GM21447 (cell line): Measurements from ENCODE around the gene CHN1.

Experiments used
- ATAC-seq: cut with Tn5 transposase; IDR thresholded peaks from one replicate; pipeline ENCODE4 v1.9.1; 2021; ENCODE audit not compliant: unreplicated experiment

CHN1 gene, protein sequence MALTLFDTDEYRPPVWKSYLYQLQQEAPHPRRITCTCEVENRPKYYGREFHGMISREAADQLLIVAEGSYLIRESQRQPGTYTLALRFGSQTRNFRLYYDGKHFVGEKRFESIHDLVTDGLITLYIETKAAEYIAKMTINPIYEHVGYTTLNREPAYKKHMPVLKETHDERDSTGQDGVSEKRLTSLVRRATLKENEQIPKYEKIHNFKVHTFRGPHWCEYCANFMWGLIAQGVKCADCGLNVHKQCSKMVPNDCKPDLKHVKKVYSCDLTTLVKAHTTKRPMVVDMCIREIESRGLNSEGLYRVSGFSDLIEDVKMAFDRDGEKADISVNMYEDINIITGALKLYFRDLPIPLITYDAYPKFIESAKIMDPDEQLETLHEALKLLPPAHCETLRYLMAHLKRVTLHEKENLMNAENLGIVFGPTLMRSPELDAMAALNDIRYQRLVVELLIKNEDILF

DNA sequence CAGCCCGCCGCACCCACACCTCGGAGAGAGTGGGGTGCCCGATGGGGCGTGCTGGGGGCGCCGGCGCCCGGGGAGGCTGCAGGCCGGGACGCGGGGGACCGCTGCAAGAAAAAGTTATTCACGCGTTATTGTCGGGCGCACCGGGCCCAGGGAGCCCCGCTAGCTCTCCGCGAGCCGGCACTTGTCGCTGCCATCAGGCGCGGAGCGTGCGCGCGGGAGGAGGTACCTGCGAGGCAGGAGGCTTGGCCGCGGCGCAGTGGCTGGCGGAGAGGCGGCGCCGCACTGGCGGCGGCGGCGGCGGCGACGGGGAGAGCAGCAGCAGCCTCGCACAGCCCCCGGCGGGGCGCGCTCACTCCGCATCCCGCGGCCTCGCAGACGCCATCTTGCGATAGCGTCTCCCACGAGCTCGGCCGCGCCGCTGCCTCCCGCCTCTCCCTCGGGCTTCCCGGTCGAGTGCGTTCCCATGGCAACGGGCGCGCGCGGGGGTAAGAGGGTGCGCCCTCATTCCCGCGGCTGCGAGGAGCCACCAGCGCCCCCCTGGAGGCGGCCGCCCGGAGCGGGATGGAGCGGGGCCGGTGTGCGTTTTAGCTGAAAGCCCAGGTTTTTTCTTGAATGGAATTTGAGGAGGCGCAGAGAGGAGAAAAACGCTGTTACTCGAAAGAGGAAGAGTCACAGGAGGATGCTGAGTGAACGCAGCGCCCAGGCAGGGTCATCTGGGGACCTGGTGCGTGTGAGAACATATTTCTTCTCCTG, at the start of gene CHN1:
CHN1 (minus strand) TSS at position 402 of the 753 bp plus-strand sequence. CDS start 469 bp downstream, outside the sequence.
- peak; percentile 63 for ATAC-seq

DNA sequence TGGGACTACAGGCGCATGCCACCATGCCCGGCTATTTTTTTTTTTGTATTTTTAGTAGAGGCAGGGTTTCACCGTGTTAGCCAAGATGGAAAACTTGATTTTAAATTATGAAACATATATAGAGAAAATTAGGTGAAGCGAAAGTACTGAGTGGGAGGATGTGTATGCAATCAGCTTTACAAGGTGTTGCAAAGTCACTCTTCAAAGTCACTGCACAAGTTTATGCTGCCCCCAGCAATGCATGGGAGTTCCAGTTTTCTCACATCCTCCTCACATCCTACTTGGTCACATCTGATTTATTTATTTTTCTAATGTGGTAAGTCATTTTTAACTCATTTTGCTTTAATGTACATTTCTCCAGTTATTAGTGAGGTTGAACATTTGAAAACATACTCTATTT, 49.2 kb upstream of the CHN1 start:
- no peak for ATAC-seq

DNA sequence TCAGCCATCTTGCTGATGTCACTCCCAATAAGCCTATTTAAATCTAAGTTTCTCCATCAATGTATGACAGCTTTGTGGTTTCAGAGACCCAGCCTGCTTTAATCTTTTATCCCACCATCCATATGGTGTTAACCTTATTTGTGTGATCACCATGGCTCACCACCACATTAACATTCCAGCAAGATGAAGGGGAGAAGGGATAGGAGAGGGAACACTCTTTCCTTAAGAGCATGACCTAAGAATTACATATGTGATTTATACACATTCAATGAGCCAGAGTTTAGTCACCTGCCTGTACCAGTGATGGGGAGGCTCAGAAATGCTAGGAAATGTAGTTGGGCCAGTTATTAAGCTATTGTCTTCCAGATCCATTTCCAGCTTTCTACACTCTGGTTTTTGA, 44.5 kb upstream of the CHN1 start:
- ATAC-seq: no peak

DNA sequence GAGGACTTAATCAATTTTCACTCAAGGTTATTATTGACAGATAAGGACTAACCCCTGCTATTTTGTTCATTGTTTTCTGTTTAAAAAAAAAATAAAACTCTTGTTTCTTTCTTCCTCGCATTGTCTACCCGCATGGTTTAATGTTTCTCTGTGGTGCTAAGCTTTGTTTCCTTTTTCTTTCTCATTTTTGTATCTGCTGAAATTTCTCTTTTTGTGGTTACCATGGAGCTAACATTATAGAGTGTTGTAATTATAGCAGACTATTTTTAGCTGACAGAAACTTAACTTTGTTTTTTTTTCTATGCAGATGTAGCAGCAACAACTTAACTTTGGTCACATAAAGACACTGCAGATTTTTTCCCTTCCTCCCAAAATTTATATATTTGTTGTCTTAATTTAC, 43.1 kb upstream of the CHN1 start:
- ATAC-seq: no peak

DNA sequence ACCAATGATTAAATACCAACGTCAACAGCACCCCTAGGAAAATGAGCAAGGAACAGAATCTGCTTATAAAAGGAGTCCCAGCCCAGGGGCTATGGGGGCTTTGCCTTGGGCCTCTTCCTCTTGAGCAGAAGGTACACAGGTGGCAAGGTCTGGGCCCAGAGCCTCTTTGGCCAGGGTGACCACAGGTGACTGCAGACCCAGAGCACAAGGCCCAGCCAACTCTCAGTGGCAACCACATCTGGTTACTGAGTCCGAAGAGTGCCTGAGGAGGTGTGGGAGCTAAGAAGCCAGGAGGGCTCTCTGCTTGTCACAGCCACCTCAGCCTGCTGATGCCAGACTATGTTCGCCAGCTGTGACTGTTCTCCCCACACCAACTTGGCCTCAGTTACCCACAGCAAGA, 34.3 kb upstream of the CHN1 start:
- no peak for ATAC-seq

DNA sequence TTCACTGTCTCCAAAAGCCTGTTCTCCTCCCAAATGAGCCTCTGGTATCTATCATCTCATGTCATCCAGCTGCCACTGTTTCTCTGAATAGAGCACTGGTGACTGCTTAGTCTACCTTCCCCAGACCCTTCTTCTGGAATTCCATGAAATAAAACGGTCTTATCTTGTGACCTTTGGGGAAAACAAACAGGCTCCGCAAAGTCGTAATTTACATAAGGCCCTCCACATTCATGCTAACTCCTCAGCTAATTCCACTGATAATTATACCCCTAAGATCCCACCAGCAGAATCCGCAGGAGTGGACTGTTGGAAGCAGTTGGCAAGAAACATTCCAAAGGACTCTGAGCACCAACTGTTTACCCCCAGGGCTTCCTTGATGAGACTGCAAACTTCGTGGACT, 33.9 kb upstream of the CHN1 start:
- no peak for ATAC-seq

DNA sequence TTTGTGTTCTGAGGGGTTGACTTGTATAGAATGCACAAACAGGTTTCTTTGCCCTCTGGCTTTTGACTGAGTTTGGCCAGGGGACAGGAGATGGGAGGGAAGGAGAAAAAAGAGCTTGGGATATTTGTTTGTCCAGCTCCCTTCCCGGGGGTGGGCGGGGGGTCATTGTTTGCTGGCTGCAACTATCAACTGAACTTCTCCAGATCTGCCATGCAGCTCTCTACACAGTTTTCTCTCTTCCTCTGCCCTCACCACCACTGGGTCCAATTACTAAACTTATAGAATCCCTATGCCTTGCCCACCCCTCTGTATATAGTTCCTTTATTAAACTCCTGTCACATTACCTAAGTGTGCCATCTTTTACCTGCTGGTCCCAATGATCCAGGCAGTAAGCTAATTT, 32.8 kb upstream of the CHN1 start:
- no peak for ATAC-seq

DNA sequence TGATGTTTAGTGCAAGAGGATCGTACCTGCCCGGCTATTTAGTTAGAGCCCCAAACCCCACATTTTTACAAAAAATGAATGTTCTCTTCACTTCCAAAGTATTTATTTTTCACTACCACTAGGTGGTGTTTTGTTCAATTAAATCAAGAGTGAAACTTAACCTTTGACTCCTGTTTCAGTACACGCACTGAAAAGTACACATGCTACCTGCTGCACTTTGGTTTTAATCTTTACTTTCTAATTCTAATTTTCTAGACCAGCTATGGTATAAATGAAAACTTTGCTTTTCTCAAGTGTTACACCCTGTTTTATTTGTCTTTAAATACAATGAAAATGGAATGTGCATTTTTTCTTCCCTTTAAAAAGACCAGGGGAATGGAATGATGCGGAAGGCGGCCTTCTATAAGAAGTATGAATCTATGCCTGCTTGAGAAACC, 31.4 kb upstream of the CHN1 start:
- peak; percentile 60 for ATAC-seq

DNA sequence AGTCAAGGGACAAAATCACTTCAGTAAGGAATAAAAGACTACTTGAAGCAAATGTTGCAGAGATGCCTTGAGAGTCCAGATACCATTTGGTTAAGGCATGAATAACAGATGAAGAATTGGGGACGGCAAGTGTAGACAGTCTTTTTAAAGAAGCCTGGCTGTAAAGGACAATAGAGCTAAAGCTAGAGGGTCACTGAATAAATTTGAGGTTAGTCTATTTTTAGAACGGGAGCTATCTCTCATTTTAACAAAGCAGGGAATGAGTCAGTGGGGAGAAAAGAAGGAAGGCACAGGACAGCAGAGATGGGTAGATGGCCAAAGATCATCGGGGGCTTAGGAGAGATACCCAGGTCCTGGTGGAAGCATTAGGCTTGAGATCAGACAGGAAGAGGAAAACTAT, 30.6 kb upstream of the CHN1 start:
- ATAC-seq: no peak

DNA sequence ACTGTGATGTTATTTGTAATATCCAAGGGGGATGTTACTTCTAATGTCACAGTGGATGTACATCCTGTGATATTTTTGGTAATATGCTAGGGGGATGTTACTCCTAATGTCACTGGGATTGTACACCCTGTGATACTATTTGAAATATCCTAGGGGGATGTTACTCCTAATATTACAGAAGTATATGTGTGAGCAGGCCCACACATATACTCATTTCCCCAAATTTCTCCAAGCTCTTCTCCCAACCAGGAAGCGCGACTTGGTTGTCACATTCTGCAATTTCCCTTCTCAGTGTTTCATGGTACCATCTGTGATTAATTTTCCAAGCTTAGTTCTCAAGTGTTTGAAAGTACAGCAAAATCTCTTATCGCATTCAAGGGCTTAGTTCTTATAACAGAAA, 29.5 kb upstream of the CHN1 start:
- no peak for ATAC-seq

DNA sequence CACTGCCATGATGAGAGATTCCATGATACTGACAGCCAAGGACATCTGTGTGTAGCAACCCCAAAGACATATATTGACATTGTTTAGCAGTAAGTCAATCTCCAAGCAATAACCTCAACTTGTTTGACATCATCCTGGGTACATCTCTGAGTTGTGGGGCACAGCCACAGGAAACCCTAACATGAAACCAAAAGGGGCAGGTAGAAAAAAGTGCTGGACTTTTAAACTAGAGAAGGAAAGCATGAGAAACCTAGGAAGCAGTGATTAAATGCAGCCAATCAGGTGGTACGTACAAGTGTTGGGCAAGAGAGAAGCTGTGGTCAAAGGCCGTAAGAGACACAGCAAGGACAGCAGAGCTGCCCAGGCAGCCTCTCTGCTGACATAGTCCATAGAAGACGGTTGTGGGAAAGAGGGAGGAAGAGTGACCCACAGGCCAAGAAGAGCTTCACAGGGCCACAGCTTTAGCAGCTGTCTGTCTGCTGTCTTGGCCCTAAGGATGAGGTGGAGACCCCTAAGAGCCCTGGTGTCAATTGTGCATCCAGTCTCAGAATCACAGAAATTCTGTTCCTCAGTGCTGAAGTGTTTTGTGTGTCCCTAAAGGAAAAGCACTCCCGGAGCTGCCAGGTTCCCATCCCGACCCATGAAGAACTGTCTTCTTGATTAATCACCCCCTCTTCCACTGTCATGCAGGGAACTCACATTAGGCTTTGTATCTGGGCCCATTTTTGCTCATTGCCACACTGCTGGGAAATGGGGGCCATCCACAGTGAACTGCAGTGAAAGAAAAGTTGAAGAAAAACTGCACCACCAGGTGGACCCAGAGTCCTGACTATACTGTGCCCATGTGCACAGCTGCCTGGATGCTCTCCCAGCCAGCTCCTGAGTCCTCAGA, 25.4 kb upstream of the CHN1 start:
- ATAC-seq: no peak

DNA sequence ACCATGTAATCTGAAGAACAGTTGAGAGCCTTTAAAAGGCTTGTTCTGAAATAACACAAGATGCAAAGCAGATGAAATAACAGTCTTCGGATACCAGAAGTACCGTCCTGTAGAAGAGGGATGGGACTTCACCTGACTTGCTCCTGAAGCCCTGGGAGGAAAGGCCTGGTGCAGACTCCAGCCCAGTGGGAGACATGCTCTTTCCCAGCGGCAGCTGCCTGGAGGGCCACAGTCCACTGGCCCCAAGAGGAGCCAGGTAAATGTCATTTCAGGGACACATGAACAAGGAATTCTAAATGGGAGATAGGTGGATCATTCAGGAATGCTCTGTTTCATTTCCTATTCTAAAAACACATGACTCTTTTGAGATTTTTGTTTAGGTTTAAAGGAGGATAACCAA, 22.6 kb upstream of the CHN1 start:
- ATAC-seq: no peak

DNA sequence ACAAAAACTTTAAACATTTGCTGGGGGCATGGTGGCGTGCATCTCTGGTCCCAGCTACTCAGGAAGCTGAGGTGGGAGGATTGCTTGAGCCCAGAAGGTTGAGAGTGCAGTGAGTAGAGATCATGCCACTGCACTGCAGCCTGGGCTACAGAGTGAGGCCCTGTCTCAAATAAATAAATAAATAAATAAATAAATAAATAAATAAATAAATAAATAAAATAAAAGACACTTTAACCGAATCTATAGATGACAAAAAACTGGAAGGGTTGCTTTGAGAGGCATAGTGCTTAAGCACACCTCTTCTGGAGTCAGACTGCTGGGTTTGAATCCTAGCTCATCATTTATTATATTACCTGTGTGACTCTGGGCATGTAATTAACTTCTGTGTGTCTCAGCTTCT, 21.2 kb upstream of the CHN1 start:
- no peak for ATAC-seq

DNA sequence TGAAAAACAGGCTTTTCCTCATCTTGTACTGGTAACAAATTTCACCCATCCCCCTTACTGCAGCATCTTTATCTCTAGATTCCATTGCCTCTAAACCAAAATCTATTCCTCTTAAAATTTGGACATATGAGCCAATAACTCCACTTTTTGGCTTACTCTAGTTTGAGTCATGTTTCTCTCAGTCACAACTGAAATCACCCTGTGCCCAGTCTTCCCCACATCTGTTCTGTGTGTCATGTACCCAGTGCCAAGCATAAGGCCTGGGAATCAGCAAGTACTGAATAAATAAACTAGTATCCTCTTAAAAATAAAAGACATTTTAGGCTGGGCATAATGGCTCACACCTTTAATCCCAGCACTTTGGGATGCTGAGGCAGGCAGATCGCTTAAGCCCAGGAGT, 20.8 kb upstream of the CHN1 start:
- no peak for ATAC-seq

DNA sequence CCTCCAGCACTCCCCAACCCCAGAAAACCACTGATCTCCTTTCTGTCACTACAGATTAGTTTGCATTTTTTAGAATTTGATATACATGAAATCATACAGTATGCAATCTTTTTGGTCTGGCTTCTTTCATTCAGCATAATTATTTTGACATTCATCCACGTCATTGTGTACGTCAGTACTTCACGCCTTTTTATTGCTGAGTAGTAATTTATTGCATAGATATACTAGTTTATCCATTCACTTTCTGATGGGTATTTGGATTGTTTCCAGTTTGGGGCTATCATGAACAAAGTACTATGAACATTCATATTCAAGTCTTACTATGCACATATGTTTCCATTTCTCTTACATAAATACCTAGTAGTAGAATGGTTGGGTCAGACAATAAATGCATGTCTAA, 20.1 kb upstream of the CHN1 start:
- ATAC-seq: no peak

DNA sequence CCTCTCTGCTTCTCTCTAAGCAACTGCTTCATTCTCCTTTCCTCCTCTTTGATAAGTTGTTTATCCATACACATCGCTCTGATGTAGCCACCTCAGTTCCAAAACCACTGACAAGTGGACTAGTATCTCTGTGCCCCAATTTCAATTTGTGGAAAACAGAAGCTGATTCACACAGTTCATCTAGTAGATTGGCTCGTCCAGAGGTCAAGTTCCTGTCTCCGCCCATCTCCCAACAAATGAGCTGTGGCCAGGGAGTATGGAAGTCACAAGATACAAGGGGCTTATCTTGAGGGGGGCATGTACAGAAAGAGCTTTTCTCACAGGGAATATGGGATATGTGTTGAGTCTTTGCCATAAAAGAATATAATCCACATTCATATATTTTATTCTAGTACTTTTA, 17.7 kb upstream of the CHN1 start:
- ATAC-seq: no peak

DNA sequence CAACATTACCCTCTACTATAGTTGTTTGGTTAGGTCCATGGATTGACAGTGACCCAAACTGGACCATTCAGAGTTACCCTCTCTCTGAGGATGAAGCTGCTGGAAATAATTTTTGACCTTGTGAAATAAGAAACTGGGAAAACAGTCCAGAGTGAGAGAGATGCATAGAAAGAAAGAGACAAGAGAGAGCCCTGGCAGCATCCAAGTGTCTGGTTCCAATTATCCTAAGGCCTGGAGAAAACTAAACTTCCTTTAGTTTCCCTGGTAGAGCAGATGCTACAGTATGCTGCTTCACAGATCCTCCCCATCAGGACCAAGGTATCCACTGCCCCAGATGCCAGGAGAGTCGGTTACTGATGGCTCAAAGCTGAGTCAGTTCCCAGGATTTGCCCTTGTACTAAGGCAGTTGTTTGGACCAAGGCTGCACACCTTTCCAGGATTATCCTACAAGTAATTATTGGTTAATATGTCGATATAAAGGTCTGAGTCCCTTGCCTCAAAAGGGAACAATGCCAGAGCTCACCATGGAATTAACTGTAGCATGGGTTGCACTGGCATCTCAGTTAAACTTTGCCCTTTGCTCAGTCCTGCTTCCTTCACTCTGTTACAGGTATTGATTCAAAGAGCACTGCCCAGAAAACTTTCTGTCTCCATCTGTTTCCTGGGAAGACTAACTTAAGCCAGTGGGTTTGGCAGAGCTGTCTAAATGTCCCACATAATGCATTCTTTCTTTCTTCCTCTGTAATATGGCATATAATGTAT, 14.6 kb upstream of the CHN1 start:
- no peak for ATAC-seq

DNA sequence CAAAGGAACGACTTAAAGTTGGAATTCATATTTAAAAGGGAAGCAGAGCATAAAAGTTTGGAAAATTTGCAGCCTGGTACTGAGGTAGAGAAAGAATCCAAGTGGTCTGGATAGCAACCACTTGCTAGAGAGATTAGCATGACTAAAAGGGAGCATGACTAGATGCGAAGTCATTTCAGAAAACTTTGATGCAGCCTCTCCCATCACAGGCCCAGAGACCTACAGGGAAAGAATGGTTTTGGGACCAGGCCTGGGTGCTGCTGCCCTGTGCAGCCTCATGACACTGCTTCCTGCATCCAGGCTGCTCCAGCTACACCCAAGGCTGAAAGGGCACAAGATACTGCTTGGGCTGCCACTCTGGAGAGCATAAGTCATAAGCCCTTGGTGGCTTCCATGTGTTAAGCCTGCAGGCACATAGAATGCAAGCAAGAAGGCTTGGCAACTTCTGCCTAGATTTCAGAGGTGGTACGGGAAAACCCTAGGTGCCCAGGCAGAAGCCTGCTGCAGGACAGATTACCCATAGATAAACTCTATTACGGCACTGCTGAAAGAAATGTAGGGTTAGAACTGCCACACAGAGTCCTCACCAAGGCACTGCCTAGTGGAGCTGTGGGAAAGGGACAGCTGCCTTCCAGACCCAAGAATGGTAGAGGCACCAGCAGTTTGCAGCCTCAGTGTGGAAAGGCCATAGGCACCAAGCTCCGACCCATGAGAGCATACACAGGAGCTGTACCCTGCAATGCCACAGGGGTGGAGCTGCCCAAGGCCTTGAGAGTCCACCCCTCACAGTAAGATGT, 12.6 kb upstream of the CHN1 start:
- no peak for ATAC-seq

DNA sequence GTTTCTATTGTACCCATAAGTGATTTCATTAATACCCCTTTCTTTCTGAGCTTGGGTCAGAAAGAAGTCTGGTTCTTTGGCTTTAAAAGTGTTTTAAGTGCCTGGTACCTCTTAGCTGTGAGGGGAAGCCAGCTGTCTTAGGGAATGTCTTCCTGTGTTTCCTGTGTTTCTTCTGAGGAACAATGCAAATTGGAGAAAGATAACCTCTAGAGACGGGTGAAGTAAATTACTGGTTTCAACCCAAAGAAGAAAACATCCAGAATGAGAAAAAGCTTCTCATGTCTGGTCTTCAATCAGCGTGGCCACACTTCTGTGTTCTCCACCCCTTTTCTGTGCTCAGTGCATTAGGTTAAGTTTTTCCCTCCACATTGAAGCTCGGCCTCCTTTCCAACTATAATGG, 10.2 kb upstream of the CHN1 start:
- no peak for ATAC-seq

DNA sequence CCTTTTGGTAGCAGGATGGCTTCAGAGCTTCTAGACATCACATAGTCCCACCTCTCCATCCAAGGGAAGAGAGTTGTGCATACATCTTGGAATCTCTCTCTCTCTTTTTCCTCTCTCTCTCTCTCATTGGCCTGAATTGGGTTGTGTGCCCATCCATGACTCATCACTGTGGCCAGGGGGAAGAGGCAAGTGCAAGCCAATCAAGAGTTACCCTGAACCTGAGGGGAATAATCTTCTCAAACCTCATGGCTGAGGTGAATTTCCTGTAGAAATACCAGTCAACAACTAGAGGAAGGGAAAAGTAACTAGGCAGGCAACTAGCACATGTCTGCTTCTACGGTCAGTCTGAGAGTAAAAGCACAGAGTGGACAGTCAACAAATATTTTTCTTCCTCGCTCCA, 7.3 kb upstream of the CHN1 start:
- ATAC-seq: no peak
